Suprapubic skin (tissue), 3 donors: Measurements from ENCODE around the gene TEX29.

Source experiments
- CTCF ChIP-seq, 2 donors: fragments of 200-600 bp in 1 of 2; fragments of 450-650 bp in 1 of 2; sonication (generic) in 1 of 2; IDR thresholded peaks; one replicate each; pipeline ENCODE4 v1.5.1; 2016 to 2019; ENCODE audit warnings: antibody characterized with exemption in 2 of 2, mild to moderate bottlenecking in 1 of 2, moderate library complexity in 1 of 2
- EP300 ChIP-seq: sonication (generic); formaldehyde crosslinking; IDR thresholded peaks from one replicate; pipeline ENCODE4 v1.6.1; 2017; ENCODE audit warnings: antibody characterized with exemption

- TF ChIP-seq CTCF (IDR thresholded peaks at IDR 0.05) (no peak), EP300 (no peak)
Measured at GRCh38 chr13:111356795-111357194, 36.4 kb downstream of the TEX29 start.
